GM23338 (cell line): ENCODE measurements around the gene SRGAP2C. TPM values are rescaled to one million over a fixed set of nuclear protein-coding genes. Genes with fewer than 3 reads are reported as not detected.
"Not testable (repeated sequence)": the region's sequence is repeated elsewhere in the genome, so short reads cannot be mapped to it uniquely, and the experiment has no call there.

Experiments used
- ATAC-seq: fragments of 200-7000 bp; cut with Tn5 transposase; 3 replicates; pipeline ENCODE4 v1.9.1; 2020
- DNase-seq: peaks from one replicate; pipeline ENCODE4 v3.0.0-alpha.2; 2015; ENCODE audit warnings: low spot score
- H2AFZ ChIP-seq: fragments of 200-600 bp; sonication (generic); 2 replicates; pipeline ENCODE4 v1.8.0; 2016; ENCODE audit warnings: antibody characterized with exemption, mild to moderate bottlenecking, moderate library complexity
- H3F3A ChIP-seq: fragments of 200-600 bp; sonication (generic); replicated peaks from 2 replicates; pipeline ENCODE4 v1.8.0; 2017; ENCODE audit warnings: antibody characterized with exemption, mixed run types, low read depth
- H3K27ac ChIP-seq: fragments of 200-600 bp; sonication (generic); 2 replicates; pipeline ENCODE4 v1.6.1; 2016; ENCODE audit warnings: low read depth
- H3K27me3 ChIP-seq: fragments of 200-600 bp; sonication (generic); 2 replicates; pipeline ENCODE4 v1.8.0; 2016; ENCODE audit warnings: mild to moderate bottlenecking, mixed run types, moderate library complexity; ENCODE audit not compliant: insufficient read depth
- H3K36me3 ChIP-seq: fragments of 200-600 bp; sonication (generic); 2 replicates; pipeline ENCODE4 v1.8.0; 2016; ENCODE audit warnings: mild to moderate bottlenecking; ENCODE audit not compliant: insufficient read depth
- H3K4me1 ChIP-seq: fragments of 200-600 bp; sonication (generic); 2 replicates; pipeline ENCODE4 v1.8.0; 2016; ENCODE audit warnings: mild to moderate bottlenecking, moderate library complexity; ENCODE audit not compliant: insufficient read depth
- H3K4me2 ChIP-seq: fragments of 200-600 bp; sonication (generic); 2 replicates; pipeline ENCODE4 v1.7.1; 2017; ENCODE audit warnings: mixed run types
- H3K4me3 ChIP-seq: fragments of 200-600 bp; sonication (generic); 2 replicates; pipeline ENCODE4 v1.6.1; 2016; ENCODE audit warnings: mixed run types
- H3K79me2 ChIP-seq: fragments of 200-600 bp; sonication (generic); replicated peaks from 2 replicates; pipeline ENCODE4 v1.8.0; 2017; ENCODE audit warnings: mild to moderate bottlenecking; ENCODE audit not compliant: insufficient read depth
- H3K9me2 ChIP-seq: fragments of 200-600 bp; sonication (generic); 2 replicates; pipeline ENCODE4 v1.8.0; 2017; ENCODE audit not compliant: insufficient read depth
- H4K20me1 ChIP-seq: fragments of 200-600 bp; sonication (generic); replicated peaks from 2 replicates; pipeline ENCODE4 v1.8.0; 2017; ENCODE audit warnings: mild to moderate bottlenecking; ENCODE audit not compliant: insufficient read depth
- H3K27ac Mint-ChIP-seq: 2 replicates; pipeline ENCODE4 v1.8.0; 2020; ENCODE audit warnings: inconsistent platforms, mild to moderate bottlenecking, moderate library complexity, mixed read lengths
- H3K27me3 Mint-ChIP-seq: 3 replicates; pipeline ENCODE4 v1.8.0; 2022; ENCODE audit warnings: low read depth, mild to moderate bottlenecking, moderate library complexity, mixed read lengths, inconsistent platforms; ENCODE audit not compliant: insufficient read depth, poor library complexity
- H3K36me3 Mint-ChIP-seq: 3 replicates; pipeline ENCODE4 v1.8.0; 2021; ENCODE audit warnings: low read depth, mild to moderate bottlenecking, inconsistent platforms, moderate library complexity, mixed read lengths
- H3K4me1 Mint-ChIP-seq: 3 replicates; pipeline ENCODE4 v1.8.0; 2020; ENCODE audit warnings: mild to moderate bottlenecking, inconsistent platforms, mixed read lengths
- H3K4me3 Mint-ChIP-seq: 3 replicates; pipeline ENCODE4 v1.8.0; 2021; ENCODE audit warnings: moderate library complexity, mild to moderate bottlenecking, inconsistent platforms, mixed read lengths
- H3K9me3 Mint-ChIP-seq: 3 replicates; pipeline ENCODE4 v1.8.0; 2020; ENCODE audit warnings: moderate library complexity, mild to moderate bottlenecking, inconsistent platforms, mixed read lengths
- polyA plus RNA-seq: library from polyadenylated mRNA; unstranded; fragments of >200 nt; fragmentation: Nextera tagmentation; extraction: Ambion mirVana; gene quantifications from 2 replicates; pipeline ENCODE4 v1.2.1, GENCODE V29; 2016
- total RNA-seq: library from RNA; depleted of rRNA; stranded (reverse); fragments of >200 nt; shearing (Covaris generic); gene quantifications from 2 replicates; pipeline ENCODE4 v1.2.3, GENCODE V29; 2014

SRGAP2C gene
- total and polyA plus RNA-seq, 2 experiments from 2014 or later, result 18.0 to 20.4 TPM

- not testable (repeated sequence) for H3K4me2 ChIP-seq, DNase-seq, H3K79me2 ChIP-seq, H2AFZ ChIP-seq, H3K36me3 ChIP-seq, H3F3A ChIP-seq, ATAC-seq, H3K27ac Mint-ChIP-seq, H3K9me2 ChIP-seq, H3K27me3 Mint-ChIP-seq, H3K36me3 Mint-ChIP-seq, H3K4me3 Mint-ChIP-seq, H3K4me3 ChIP-seq, H3K27ac ChIP-seq, H3K4me1 ChIP-seq, H3K9me3 Mint-ChIP-seq, H3K4me1 Mint-ChIP-seq, H3K27me3 ChIP-seq, H4K20me1 ChIP-seq
Measured at GRCh38 chr1:121294205-121294570, 109.4 kb downstream of the SRGAP2C start.

GRCh38 chr1:121296563-121296962 is 111.8 kb downstream of the SRGAP2C start:
- H3K4me2 ChIP-seq, H3K27ac Mint-ChIP-seq, H3K9me3 Mint-ChIP-seq, H2AFZ ChIP-seq, H3K27me3 ChIP-seq, DNase-seq, H3K36me3 Mint-ChIP-seq, H3K27ac ChIP-seq, H3K36me3 ChIP-seq, ATAC-seq, H3F3A ChIP-seq, H3K27me3 Mint-ChIP-seq, H3K4me3 ChIP-seq, H3K4me1 Mint-ChIP-seq, H3K79me2 ChIP-seq, H3K9me2 ChIP-seq, H4K20me1 ChIP-seq, H3K4me1 ChIP-seq, H3K4me3 Mint-ChIP-seq: not testable (repeated sequence)

GRCh38 chr1:121298529-121298928 is 113.8 kb downstream of the SRGAP2C start:
- not testable (repeated sequence) for H3K4me1 Mint-ChIP-seq, H3K27me3 ChIP-seq, H2AFZ ChIP-seq, H3K36me3 Mint-ChIP-seq, DNase-seq, H3K4me1 ChIP-seq, H3K79me2 ChIP-seq, H3K4me3 Mint-ChIP-seq, H3K27me3 Mint-ChIP-seq, H3K4me2 ChIP-seq, H3K4me3 ChIP-seq, H3K27ac Mint-ChIP-seq, H4K20me1 ChIP-seq, H3K9me2 ChIP-seq, H3K27ac ChIP-seq, H3K36me3 ChIP-seq, H3K9me3 Mint-ChIP-seq, H3F3A ChIP-seq
- peak; percentile 54; the same call in 2 of the 3 replicates for ATAC-seq

- H3K27me3 Mint-ChIP-seq, H3K9me2 ChIP-seq, DNase-seq, H3K36me3 Mint-ChIP-seq, H3K4me2 ChIP-seq, H3K4me3 Mint-ChIP-seq, H2AFZ ChIP-seq, H4K20me1 ChIP-seq, H3F3A ChIP-seq, H3K9me3 Mint-ChIP-seq, H3K4me3 ChIP-seq, H3K79me2 ChIP-seq, H3K27ac ChIP-seq, H3K27ac Mint-ChIP-seq, H3K36me3 ChIP-seq, H3K4me1 Mint-ChIP-seq, H3K27me3 ChIP-seq, H3K4me1 ChIP-seq: not testable (repeated sequence)
- ATAC-seq, result peak; percentile 82
Measured at GRCh38 chr1:121299514-121300149, 114.9 kb downstream of the SRGAP2C start.

- not testable (repeated sequence) for H2AFZ ChIP-seq, ATAC-seq, H3K36me3 ChIP-seq, H3K4me2 ChIP-seq, H3K4me1 Mint-ChIP-seq, H3F3A ChIP-seq, DNase-seq, H3K27ac Mint-ChIP-seq, H3K27ac ChIP-seq, H3K79me2 ChIP-seq, H3K27me3 ChIP-seq, H3K9me2 ChIP-seq, H3K4me3 ChIP-seq, H3K4me3 Mint-ChIP-seq, H3K27me3 Mint-ChIP-seq, H3K36me3 Mint-ChIP-seq, H3K9me3 Mint-ChIP-seq, H3K4me1 ChIP-seq, H4K20me1 ChIP-seq
Measured at GRCh38 chr1:121301876-121302275, 117.1 kb downstream of the SRGAP2C start.

- H3K27ac ChIP-seq, H3K27me3 ChIP-seq, H3K79me2 ChIP-seq, H3K9me2 ChIP-seq, H3K4me1 Mint-ChIP-seq, H3F3A ChIP-seq, DNase-seq, H3K27me3 Mint-ChIP-seq, H4K20me1 ChIP-seq, H3K4me3 Mint-ChIP-seq, H3K36me3 Mint-ChIP-seq, H3K9me3 Mint-ChIP-seq, H3K27ac Mint-ChIP-seq, H3K36me3 ChIP-seq, H3K4me1 ChIP-seq, H3K4me3 ChIP-seq, H3K4me2 ChIP-seq, H2AFZ ChIP-seq: not testable (repeated sequence)
- ATAC-seq, result peak; percentile 29; the same call in 2 of the 3 replicates
Measured at GRCh38 chr1:121307759-121308158, 123.0 kb downstream of the SRGAP2C start.

- not testable (repeated sequence) for H3K4me1 Mint-ChIP-seq, H3K27ac Mint-ChIP-seq, H3F3A ChIP-seq, H3K4me3 ChIP-seq, H3K4me3 Mint-ChIP-seq, ATAC-seq, DNase-seq, H3K4me2 ChIP-seq, H3K27me3 Mint-ChIP-seq, H3K9me2 ChIP-seq, H3K36me3 Mint-ChIP-seq, H3K27ac ChIP-seq, H3K79me2 ChIP-seq, H3K9me3 Mint-ChIP-seq, H2AFZ ChIP-seq, H4K20me1 ChIP-seq, H3K4me1 ChIP-seq, H3K27me3 ChIP-seq, H3K36me3 ChIP-seq
Measured at GRCh38 chr1:121315509-121315908, 130.7 kb downstream of the SRGAP2C start.
